Stimulated activated CD8-positive, alpha-beta memory T cell treated with anti-CD3 and anti-CD28 coated beads, Interleukin-15, amount 100 ng/mL, for 1 hour (primary cell): ENCODE results near the gene MARK1.
"Not testable (repeated sequence)": the region's sequence is repeated elsewhere in the genome, so short reads cannot be mapped to it uniquely, and the experiment has no call there.

ENCODE experiments used
- DNase-seq: peaks from one replicate; pipeline ENCODE4 v3.0.0-alpha.2; 2020; ENCODE audit warnings: low read depth

The MARK1 gene

DNA sequence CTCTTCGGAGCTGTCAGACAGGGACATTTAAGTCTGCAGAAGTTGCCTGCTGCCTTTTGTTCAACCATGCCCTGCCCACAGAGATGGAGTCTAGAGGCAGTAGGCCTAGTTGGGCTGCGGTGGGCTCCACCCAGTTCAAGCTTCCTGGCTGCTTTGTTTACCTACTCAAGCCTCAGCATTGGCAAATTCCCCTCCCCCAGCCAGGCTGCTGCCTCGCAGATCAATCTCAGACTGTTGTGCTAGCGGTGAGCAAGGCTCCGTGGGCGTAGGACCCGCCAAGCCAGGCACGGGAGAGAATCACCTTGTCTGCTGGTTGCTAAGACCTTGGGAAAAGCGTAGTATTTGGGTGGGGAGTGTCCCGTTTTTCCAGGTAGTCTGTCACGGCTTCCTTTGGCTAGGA, 83.2 kb downstream of the MARK1 start:
- not testable (repeated sequence) for DNase-seq

- DNase-seq: no peak
These were observed 88.9 kb downstream of the MARK1 start for GRCh38 chr1:220616836-220617235.

DNA sequence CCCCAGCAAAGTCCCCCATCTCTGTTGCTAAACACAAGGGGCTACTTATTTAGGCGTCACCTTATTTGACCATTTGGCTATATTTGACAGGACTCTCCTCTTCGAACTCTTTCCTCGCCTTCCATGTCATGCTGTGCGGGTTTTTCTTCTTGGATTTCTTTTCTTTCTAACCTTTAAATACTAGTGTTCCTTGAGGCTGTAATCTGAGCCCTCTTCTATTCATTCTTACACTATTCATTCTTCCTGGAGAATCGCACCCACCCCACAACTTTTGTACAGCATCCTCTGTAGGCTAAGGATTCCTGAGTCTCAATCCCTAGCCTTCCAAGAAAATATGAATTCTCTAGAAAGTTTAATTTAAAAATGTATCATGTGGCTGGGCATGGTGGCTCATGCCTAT, 100.5 kb downstream of the MARK1 start:
- DNase-seq: no peak

DNA sequence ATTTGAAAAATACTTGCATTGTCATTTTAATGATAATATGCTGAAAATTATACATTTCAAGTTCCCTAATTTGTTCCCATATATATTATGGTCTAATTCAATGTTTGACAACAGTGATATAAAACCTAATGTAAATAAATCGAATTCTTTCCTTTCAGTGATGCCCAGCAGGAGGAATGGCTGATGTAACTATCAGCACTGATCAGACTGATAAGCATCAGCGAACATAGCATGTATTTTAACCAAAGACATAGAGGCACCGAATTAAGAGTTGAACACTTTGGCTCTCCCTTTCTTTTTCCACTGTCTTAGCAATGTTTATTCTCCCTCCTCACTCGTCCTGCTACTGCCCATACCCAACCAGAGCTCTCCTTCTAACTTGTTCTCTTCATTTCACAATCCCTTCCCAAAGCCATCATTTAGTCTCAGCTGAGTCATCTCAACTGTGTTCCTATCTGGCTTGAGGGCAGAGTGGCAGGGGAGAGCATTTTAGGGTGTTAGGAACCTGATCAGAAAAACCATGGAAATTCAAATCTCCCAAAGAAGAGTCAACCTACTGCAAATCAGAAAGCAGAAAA, 103.4 kb downstream of the MARK1 start:
- no peak for DNase-seq

DNA sequence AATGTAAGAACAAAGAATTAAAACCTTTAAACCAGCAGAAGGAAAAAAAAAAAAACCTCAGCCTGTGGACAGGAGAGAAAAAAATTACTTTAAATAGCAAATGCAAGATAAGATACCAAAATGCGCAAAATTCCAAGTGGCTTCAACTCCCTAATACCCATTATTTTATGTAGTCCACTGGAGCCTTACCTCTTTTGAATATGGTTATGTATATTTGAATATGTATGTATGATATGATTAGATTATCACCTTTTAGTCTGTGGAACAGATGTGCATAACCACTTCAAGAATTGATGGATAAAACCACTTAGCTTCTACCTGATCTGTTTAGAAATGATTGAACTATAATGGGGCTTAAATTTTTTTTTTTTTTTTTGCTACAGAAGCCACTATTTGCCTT, 109.8 kb downstream of the MARK1 start:
- DNase-seq: no peak

DNA sequence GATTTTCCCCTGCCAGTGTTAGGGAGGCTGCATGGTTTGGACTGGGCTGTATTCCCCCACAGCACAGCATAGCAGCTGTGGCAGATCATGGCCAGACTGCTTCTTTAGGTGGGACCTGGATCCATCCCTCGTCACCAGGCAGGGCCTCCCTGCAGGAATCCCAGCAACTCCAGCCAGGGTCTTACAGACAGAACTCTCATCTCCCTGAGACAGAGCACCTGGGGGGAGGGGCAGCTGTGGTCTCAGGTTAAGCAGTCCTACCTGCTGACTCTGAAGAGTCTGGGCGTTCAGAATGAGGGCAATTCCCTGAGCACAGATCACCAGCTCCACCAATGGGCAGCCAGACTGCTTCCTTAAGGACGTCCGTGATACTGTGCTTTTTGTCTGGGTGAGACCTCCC, 114.3 kb downstream of the MARK1 start:
- DNase-seq: no peak

GRCh38 chr1:220652995-220653394, 125.1 kb downstream of the MARK1 start:
- no peak for DNase-seq

GRCh38 chr1:220655509-220655908, 127.6 kb downstream of the MARK1 start:
- DNase-seq: no peak

GRCh38 chr1:220655961-220656740, 128.2 kb downstream of the MARK1 start:
- DNase-seq: no peak

GRCh38 chr1:220666349-220666748, 138.4 kb downstream of the MARK1 start:
- DNase-seq: no peak

DNA sequence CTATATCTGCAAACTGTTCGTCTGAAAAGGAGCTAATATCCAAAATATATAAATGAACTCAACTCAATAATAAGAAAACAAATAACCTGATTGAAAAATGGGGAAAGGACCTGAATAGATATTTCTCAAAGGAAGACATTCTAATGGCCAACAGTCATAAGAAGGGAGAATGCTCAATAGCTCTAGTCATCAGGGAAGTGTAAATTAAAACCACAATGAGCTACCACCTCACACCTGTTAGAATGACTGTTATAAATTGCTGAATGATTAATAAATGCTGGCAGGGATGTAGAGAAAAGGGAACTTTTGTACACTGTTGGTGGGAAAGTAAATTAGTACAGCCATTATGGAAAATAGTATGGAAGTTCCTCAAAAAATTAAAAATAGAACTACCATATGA, 141.1 kb downstream of the MARK1 start:
- DNase-seq: no peak

- DNase-seq: no peak
These were observed 142.4 kb downstream of the MARK1 start for GRCh38 chr1:220670365-220670764.

- no peak for DNase-seq
These were observed 146.0 kb downstream of the MARK1 start for GRCh38 chr1:220673921-220674320.

DNA sequence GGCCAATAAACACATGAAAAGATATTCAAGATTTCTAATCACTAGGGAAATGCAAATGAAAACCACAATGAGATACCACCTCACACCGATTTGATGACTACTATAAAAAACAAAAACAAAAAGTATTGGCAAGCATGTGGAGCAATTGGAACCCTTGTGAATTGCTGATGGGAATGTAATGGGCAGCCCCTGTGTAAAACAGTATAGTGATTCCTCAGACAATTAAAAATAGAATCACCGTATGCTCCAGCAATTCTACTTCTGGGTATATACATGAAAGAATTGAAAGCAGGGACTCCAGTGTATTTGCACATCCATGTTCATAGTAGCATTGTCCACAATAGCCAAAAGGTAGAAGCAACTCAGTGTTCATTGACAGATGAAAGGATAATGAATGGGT, 149.3 kb downstream of the MARK1 start:
- no peak for DNase-seq

DNA sequence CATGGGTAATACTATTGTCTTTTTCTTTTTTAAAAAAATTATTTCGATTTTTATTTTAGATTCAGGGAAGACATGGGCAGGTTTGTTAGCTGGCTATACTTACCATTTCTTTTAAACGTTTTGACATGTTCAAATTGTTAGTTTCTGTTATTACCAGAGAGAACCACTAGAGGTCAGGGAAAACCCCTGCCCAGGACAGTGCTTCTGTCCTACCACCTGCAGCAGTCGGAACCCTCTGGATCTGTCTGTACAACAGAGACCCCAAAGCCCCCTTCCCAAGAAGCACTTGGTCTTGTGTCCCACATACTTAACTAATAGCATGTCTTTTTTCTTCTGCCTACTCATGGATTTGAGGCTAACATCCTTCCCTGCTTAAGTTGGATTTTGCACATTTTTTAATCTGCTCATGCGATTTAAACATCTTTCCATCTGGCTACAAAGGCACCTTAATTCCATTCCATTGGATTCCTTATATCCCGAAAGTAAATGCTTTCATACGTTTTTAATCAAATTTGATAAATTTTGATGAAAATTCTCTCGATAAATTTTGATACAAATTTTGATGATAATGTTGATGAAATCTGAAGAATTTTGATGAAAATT, 152.2 kb downstream of the MARK1 start:
- DNase-seq: no peak

DNA sequence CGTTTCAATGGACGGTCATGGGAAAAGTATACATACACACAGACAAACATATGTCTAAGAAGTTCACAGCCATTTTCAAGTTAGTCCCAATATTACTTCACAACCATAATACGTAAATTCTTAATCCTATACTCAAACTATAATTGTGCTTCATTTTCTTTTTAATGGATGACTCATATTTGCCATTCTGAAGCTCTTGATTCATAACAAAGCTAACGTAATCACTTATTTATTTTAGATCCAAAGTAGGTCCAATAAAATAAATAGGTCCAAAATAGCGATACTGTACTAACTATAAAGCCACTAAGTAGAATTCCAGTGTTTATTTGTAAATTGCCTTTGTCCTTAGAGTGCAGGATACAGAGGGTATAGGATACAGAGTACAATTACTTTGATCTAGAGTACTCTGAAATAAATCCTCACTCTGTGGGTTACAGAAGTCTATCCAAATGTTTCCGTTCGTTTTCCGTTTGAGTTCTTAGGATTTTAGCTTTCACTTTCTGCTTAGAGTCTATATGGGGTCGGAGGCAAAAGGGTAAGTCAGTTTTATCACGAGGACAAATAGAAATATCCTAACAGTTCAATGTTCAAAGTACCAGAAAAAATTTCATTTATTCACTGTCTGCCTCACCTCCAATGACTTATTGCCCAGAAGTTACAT, 153.4 kb downstream of the MARK1 start:
- DNase-seq: no peak

DNA sequence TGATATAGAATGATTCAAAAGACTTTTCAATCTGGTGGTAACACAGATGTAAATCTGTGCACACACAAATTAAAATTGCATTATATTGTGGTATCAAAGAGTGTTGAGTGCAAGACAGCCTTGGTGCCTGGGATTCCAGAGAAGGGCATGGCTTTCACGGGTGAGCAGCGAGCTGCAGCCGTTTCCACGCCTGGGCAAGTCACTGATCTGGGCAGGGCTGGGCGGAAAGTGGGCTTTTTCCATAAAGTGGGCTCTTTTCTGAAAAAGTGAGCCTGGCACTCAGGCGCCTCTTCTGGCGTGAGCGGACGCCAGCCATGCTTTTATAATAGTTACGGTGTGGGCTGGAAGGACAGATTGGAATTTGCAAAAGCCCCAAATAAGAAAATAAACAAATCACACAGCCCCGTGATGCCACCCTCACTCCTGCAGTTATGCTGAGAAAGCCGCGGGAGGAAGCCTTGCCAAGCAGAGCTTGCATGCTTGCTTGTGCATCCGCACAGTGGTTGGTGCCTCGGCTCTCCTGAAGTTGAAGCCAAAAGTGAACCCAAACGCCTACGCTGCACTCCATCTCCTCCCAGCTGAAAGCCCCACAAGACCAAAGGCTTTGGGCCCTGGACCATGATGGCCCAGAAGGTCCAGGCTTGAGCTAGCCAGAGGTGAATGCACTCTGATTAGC, 155.1 kb downstream of the MARK1 start:
- no peak for DNase-seq

DNA sequence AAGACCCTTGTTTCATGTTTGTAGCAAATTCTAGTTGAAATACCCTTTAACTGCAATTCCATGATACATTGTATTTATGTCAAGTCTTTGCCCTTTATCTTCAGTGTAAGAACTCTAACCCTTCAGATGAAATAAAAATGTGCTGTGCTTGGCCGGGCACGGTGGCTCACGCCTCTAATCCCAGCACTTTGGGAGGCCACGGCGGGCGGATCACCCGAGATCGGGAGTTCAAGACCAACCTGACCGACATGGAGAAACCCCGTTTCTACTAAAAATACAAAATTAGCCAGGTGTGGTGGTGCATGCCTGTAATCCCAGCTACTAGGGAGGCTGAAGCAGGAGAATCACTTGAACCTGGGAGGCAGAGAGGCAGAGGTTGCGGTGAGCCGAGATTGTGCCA, 155.8 kb downstream of the MARK1 start:
- DNase-seq: not testable (repeated sequence)

DNA sequence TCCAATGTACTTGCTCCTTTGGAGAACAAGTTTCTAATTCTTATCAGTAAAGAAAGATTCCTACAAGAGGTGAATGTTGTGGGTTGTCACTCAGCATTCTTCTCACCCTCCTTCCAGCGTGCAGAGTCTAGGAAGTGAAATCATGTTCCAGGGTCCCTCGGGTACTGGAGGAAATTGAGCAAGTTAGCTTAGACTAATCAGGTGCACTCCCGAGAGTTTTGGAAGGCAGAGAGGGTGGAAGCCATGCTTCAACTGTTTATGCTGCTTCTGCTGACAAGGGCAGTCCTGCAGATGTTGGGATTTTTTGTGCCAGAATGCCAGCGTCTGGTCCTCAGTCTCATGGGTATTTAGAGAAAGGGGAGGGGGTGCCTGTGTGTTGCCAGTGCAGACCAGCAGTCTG, 157.0 kb downstream of the MARK1 start:
- no peak for DNase-seq

DNA sequence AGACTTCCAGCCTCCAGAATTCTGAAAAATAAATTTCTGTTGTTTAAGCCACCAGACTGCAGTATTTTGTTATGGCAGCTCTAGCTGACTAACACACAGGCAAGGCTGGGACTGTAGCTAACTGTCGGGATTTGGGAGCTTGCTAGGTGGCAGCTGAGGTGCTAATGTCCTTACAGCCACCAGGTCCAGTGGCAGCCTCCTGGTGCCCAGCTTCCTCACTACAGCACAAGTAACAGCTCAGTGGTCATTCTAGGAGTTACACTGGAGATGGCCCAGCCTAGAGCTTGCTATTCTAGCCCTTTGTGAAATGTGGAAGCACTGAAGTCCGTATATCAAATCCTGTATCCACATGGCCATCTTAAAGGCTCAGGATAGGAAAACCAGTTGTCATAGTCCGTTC, 157.9 kb downstream of the MARK1 start:
- DNase-seq: no peak

DNA sequence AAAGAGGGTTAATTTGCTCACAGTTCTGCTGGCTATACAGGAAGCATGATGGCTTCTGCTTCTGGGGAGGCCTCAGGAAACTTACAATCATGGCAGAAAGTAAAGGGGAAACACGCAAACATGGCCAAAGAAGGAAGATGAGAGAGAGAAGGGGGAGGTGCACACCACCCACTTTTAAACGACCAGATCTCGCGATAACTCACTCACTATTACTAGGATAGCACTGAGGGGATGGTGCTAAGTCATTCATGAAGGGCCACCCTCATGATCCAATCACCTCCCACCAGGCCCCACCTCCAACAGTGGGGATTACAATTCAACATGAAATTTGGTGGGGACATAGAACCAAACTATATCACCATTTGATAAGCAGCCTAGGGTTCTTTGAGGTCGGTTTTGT, 159.9 kb downstream of the MARK1 start:
- no peak for DNase-seq

DNA sequence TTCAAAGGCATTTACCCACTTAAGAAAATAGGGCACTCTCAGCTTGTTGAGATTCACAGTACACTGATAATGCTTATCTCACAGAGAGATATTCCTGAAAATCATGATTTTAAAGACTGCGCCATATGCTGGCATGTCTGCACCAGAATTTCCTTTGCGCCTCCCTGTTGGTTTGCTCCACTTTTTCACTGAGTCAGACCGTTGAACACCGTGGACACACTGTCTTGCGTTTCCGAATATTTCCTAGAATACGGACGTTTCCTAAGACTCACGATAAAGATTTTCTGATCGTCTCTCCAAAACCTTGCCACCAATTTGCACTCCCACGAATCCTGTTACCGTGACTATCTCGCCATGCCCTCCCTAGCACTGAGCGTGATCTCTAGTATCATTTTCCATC, 161.7 kb downstream of the MARK1 start:
- DNase-seq: no peak
